HCT116 (cell line): ENCODE measurements around the gene PKP2. TPM values are rescaled to one million over a fixed set of nuclear protein-coding genes. Genes with fewer than 3 reads are reported as not detected.

Experiments used
- ATAC-seq: fragments of 200-7000 bp; cut with Tn5 transposase; 2 replicates; pipeline ENCODE4 v1.9.1; 2020; ENCODE audit warnings: mild to moderate bottlenecking, moderate library complexity
- BruUV-seq: library from RNA; stranded (reverse); fragments of 400-500 nt; replicated peaks from 2 replicates; lab custom pipeline; 2021; lab: Mats Ljungman, UMichigan
- CTCF ChIA-PET: fragments of 300-600 bp; sonication (Branson Sonifier 250); formaldehyde crosslinking; loops from one replicate; lab custom pipeline; 2021; ENCODE audit warnings: antibody characterized with exemption; lab: Charles Lee
- POLR2A ChIA-PET: fragments of 300-600, 350-600 bp; sonication (Branson Sonifier 250); formaldehyde crosslinking; loops from one replicate; lab custom pipeline; 2021; ENCODE audit warnings: antibody characterized with exemption; lab: Charles Lee
- RAD21 ChIA-PET, 2 experiments: fragments of 300-600 bp; sonication (Branson Sonifier 250); formaldehyde crosslinking; loops; one replicate each; lab custom pipeline; 2023; ENCODE audit warnings: low total read pairs in 2 of 2; ENCODE audit not compliant: uncharacterized antibody in 2 of 2, unreplicated experiment in 2 of 2, low non-redundant PET in 1 of 2; lab: Charles Lee
- DNase-seq: peaks from one replicate; pipeline ENCODE4 v3.0.0-alpha.2; 2010; ENCODE audit warnings: low read depth, low spot score
- H2AFZ ChIP-seq: fragments of 200-600 bp; shearing (Covaris generic), sonication (generic); 2 replicates; pipeline ENCODE4 v1.6.1; 2017; ENCODE audit warnings: low read depth, mixed run types, mixed read lengths, antibody characterized with exemption, low read length; ENCODE audit not compliant: poor library complexity, severe bottlenecking
- H3K27ac ChIP-seq: 2 replicates; pipeline ENCODE4 v1.5.1; 2012; ENCODE audit warnings: low read depth, low read length
- H3K27me3 ChIP-seq: fragments of 200-600 bp; sonication (generic); 2 replicates; pipeline ENCODE4 v1.6.1; 2016; ENCODE audit warnings: mixed run types, low read length, mixed read lengths; ENCODE audit not compliant: insufficient read depth
- H3K36me3 ChIP-seq, 2 experiments: fragments of 200-500 bp in 1 of 2; fragments of 200-600 bp in 1 of 2; sonication (Bioruptor generic) in 1 of 2; sonication (generic) in 1 of 2; 2 replicates each; pipeline versions ENCODE4 v1.5.1 to v1.6.1; 2014 to 2016; ENCODE audit warnings: low read length in 2 of 2, inconsistent platforms in 1 of 2, mixed read lengths in 1 of 2, mixed run types in 1 of 2; ENCODE audit not compliant: insufficient read depth in 2 of 2, control insufficient read depth in 1 of 2
- H3K4me1 ChIP-seq, 2 experiments: fragments of 200-600 bp in 1 of 2; sonication (generic) in 1 of 2; 2 replicates each; pipeline versions ENCODE4 v1.5.1 to v1.6.1; 2012 to 2017; ENCODE audit warnings: low read length in 2 of 2, inconsistent platforms in 1 of 2, mild to moderate bottlenecking in 1 of 2, mixed read lengths in 1 of 2, mixed run types in 1 of 2, moderate library complexity in 1 of 2; ENCODE audit not compliant: insufficient read depth in 2 of 2, control insufficient read depth in 1 of 2
- H3K4me2 ChIP-seq: fragments of 200-600 bp; sonication (generic); 2 replicates; pipeline ENCODE4 v1.6.1; 2017; ENCODE audit warnings: mixed run types, low read length, mixed read lengths
- H3K4me3 ChIP-seq, 2 experiments: fragments of 200-600 bp in 1 of 2; sonication (generic) in 1 of 2; replicated peaks in 1 of 2; 2 replicates each; pipeline ENCODE4 v1.5.1; 2011 to 2016; ENCODE audit warnings: low read length in 2 of 2, control low read depth in 1 of 2, low read depth in 1 of 2, mild to moderate bottlenecking in 1 of 2, mixed read lengths in 1 of 2, mixed run types in 1 of 2
- H3K79me2 ChIP-seq: fragments of 200-600 bp; sonication (generic); 2 replicates; pipeline ENCODE4 v1.6.1; 2017; ENCODE audit warnings: mild to moderate bottlenecking, mixed run types, low read length, moderate library complexity, mixed read lengths; ENCODE audit not compliant: insufficient read depth
- H3K9ac ChIP-seq: fragments of 200-600 bp; sonication (generic); 2 replicates; pipeline ENCODE4 v1.6.1; 2016; ENCODE audit warnings: low read length, mixed read lengths
- H3K9me2 ChIP-seq: fragments of 200-600 bp; sonication (generic), shearing (Covaris generic); 2 replicates; pipeline ENCODE4 v1.6.1; 2017; ENCODE audit warnings: mixed run types, mild to moderate bottlenecking, moderate library complexity; ENCODE audit not compliant: insufficient read depth
- H3K9me3 ChIP-seq, 2 experiments: fragments of 200-500 bp in 1 of 2; fragments of 200-600 bp in 1 of 2; sonication (Bioruptor generic) in 1 of 2; sonication (generic) in 1 of 2; 2 replicates each; pipeline ENCODE4 v1.6.1; 2014 to 2017; ENCODE audit warnings: low read length in 2 of 2, mixed read lengths in 2 of 2, inconsistent platforms in 1 of 2, low read depth in 1 of 2, mild to moderate bottlenecking in 1 of 2, mixed run types in 1 of 2, moderate library complexity in 1 of 2; ENCODE audit not compliant: control insufficient read depth in 1 of 2, insufficient read depth in 1 of 2
- H4K20me1 ChIP-seq: fragments of 200-600 bp; sonication (generic), shearing (Covaris generic); 2 replicates; pipeline ENCODE4 v1.6.1; 2017; ENCODE audit warnings: mixed run types, mild to moderate bottlenecking, moderate library complexity; ENCODE audit not compliant: insufficient read depth
- CEBPB ChIP-seq: IDR thresholded peaks from 2 replicates; pipeline ENCODE4 v1.6.1; 2012; ENCODE audit warnings: low read depth
- CTCF ChIP-seq, 3 experiments: fragments of 200-600 bp in 1 of 3; sonication (generic) in 1 of 3; IDR thresholded peaks in 2 of 3; conservative IDR thresholded peaks in 1 of 3; 2 replicates each; pipeline ENCODE4 v1.5.1; 2012 to 2017; ENCODE audit warnings: low read depth in 2 of 3, low read length in 2 of 3, antibody characterized with exemption in 1 of 3, borderline replicate concordance in 1 of 3, control low read depth in 1 of 3, mild to moderate bottlenecking in 1 of 3, mixed read lengths in 1 of 3, mixed run types in 1 of 3, moderate library complexity in 1 of 3; ENCODE audit not compliant: insufficient read depth in 1 of 3
- EGR1 ChIP-seq: IDR thresholded peaks from 2 replicates; pipeline ENCODE4 v1.6.1; 2012; ENCODE audit warnings: low read depth
- ELF1 ChIP-seq: IDR thresholded peaks from 2 replicates; pipeline ENCODE4 v1.6.1; 2012; ENCODE audit warnings: low read depth, borderline replicate concordance
- EZH2phosphoT487 ChIP-seq: fragments of 200-600 bp; IDR thresholded peaks from 2 replicates; pipeline ENCODE4 v1.6.1; 2018; ENCODE audit warnings: antibody characterized with exemption, borderline replicate concordance
- POLR2AphosphoS5 ChIP-seq: IDR thresholded peaks from 2 replicates; pipeline ENCODE4 v1.6.1; 2011; ENCODE audit warnings: mild to moderate bottlenecking, low read depth, low read length, moderate library complexity
- RAD21 ChIP-seq: IDR thresholded peaks from 2 replicates; pipeline ENCODE4 v1.6.1; 2012; ENCODE audit warnings: low read depth, mild to moderate bottlenecking
- ZBTB33 ChIP-seq: IDR thresholded peaks from 2 replicates; pipeline ENCODE4 v1.6.1; 2011; ENCODE audit warnings: mild to moderate bottlenecking, low read length, moderate library complexity; ENCODE audit not compliant: insufficient replicate concordance; ENCODE audit errors: extremely low read depth
- ZFX ChIP-seq: fragments of 450-650 bp; IDR thresholded peaks from 2 replicates; pipeline ENCODE4 v1.6.1; 2017
- ZNF274 ChIP-seq: fragments of 200-500 bp; sonication (Bioruptor generic); IDR thresholded peaks from 2 replicates; pipeline ENCODE4 v1.6.1; 2014; ENCODE audit warnings: mild to moderate bottlenecking, low read depth, low read length, inconsistent platforms
- intact Hi-C: fragments of 100-400 bp; cut with micrococcal nuclease; formaldehyde crosslinking; loops from 2 replicates; pipeline ENCODE4 v1.10.0; 2022
- total RNA-seq: library from RNA; stranded (reverse); gene quantifications from one replicate; pipeline ENCODE4 v1.2.1, GENCODE V29; 2021; ENCODE audit not compliant: unreplicated experiment

Gene PKP2
- total RNA-seq, 1 experiment from 2014 or later, result 21.5 TPM

GRCh38 chr12:32939801-32940200 lies 43.2 kb upstream of the PKP2 start:
- H2AFZ ChIP-seq, result no peak overlapping the region
- no peaks in the 10 kb centered on the region for H3K27me3 ChIP-seq
- CTCF ChIA-PET, result no interaction called here
- DNase-seq (no peak), ATAC-seq (no peak)
- H4K20me1 ChIP-seq, result no peaks in the 10 kb centered on the region
- no peak overlapping the region for H3K4me3 ChIP-seq
- TF ChIP-seq ELF1, result no peak
- no peak for TF ChIP-seq POLR2AphosphoS5
- TF ChIP-seq CEBPB, result no peak
- TF ChIP-seq EZH2phosphoT487, result no peak
- TF ChIP-seq EGR1, result no peak
- no peak for TF ChIP-seq ZNF274
- TF ChIP-seq RAD21, result no peak
- TF ChIP-seq ZFX, result no peak
- TF ChIP-seq CTCF (IDR thresholded peaks at IDR 0.05 in 2 of 3, conservative IDR thresholded peaks at IDR 0.05 in 1 of 3; ENCODE audit: borderline replicate concordance in 1 of 3, insufficient read depth in 1 of 3, low read depth in 2 of 3, low read length in 2 of 3), result no peak
- no peak for TF ChIP-seq ZBTB33
- no peaks in the 10 kb centered on the region for H3K9me3 ChIP-seq
- intact Hi-C loops, result no loop called here
- H3K9me2 ChIP-seq, result no peaks in the 10 kb centered on the region
- H3K9ac ChIP-seq, result no peak overlapping the region
- H3K27ac ChIP-seq, result no peak overlapping the region
- RAD21 ChIA-PET, result no interaction called here
- no TSS peak for BruUV-seq
- no peaks in the 10 kb centered on the region for H3K79me2 ChIP-seq
- H3K36me3 ChIP-seq, result no peaks in the 10 kb centered on the region
- no peaks in the 10 kb centered on the region for H3K4me1 ChIP-seq
- no peak overlapping the region for H3K4me2 ChIP-seq
- POLR2A ChIA-PET, result no interaction called here
